ENCODE measurements around the gene ENOX1.
A peak's percentile ranks its signal among the peaks of the same experiment; 100 is the strongest.

The ENOX1 gene

DNA sequence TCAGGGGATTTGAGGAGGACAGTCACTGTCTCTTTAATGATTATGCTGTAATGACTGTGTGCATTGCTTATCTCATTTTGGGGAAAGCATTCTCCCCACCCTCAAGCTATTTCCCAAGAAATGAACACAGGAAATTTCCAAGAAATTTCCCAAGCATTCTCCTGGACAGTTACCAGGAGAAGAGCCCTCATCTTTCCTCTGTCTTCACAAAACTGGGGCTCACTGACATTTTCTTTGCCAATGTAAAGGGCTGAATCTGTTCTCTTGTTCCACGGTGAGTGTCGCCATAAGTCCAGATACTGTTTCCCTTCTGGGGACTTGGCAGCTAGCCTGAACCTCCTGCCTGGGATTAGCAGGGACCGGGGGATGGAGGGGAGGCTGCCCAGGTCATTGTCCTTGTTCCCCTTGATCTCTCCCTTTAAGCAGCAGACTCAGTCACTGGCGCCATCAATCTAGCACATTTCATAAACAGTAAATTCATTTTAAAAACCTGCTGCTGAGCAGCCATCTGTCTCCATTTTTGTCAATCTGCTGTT lies 590.6 kb downstream of the ENOX1 start:
- TF ChIP-seq ZFX (IDR thresholded peaks at IDR 0.05): no peak
- TF ChIP-seq, protein P1, sequence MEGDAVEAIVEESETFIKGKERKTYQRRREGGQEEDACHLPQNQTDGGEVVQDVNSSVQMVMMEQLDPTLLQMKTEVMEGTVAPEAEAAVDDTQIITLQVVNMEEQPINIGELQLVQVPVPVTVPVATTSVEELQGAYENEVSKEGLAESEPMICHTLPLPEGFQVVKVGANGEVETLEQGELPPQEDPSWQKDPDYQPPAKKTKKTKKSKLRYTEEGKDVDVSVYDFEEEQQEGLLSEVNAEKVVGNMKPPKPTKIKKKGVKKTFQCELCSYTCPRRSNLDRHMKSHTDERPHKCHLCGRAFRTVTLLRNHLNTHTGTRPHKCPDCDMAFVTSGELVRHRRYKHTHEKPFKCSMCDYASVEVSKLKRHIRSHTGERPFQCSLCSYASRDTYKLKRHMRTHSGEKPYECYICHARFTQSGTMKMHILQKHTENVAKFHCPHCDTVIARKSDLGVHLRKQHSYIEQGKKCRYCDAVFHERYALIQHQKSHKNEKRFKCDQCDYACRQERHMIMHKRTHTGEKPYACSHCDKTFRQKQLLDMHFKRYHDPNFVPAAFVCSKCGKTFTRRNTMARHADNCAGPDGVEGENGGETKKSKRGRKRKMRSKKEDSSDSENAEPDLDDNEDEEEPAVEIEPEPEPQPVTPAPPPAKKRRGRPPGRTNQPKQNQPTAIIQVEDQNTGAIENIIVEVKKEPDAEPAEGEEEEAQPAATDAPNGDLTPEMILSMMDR (conservative IDR thresholded peaks at IDR 0.05): no peak
- no peak overlapping the region for H3K27ac ChIP-seq

- TF ChIP-seq ZFX (IDR thresholded peaks at IDR 0.05): no peak
- TF ChIP-seq, protein P1 (conservative IDR thresholded peaks at IDR 0.05): peak; percentile 30
Measured at GRCh38 chr13:43195551-43195950, 591.2 kb downstream of the ENOX1 start.

GRCh38 chr13:43195112-43195511 lies 591.7 kb downstream of the ENOX1 start:
- no peak overlapping the region for H3K27ac ChIP-seq
- no peak for TF ChIP-seq ZFX (IDR thresholded peaks at IDR 0.05)
- TF ChIP-seq, protein P1 (conservative IDR thresholded peaks at IDR 0.05): no peak

More at GRCh38 chr13:43195551-43195950, 591.2 kb downstream of the ENOX1 start:
- H3K27ac ChIP-seq: no peak overlapping the region

GRCh38 chr13:43193789-43194420 lies 592.9 kb downstream of the ENOX1 start:
- H3K27ac ChIP-seq: no peak overlapping the region
- no peak for TF ChIP-seq ZFX (IDR thresholded peaks at IDR 0.05)
- TF ChIP-seq, protein P1 (conservative IDR thresholded peaks at IDR 0.05): no peak

GRCh38 chr13:43191546-43191945 lies 595.2 kb downstream of the ENOX1 start:
- TF ChIP-seq, protein P1 (conservative IDR thresholded peaks at IDR 0.05): no peak
- no peak for TF ChIP-seq ZFX (IDR thresholded peaks at IDR 0.05)

DNA sequence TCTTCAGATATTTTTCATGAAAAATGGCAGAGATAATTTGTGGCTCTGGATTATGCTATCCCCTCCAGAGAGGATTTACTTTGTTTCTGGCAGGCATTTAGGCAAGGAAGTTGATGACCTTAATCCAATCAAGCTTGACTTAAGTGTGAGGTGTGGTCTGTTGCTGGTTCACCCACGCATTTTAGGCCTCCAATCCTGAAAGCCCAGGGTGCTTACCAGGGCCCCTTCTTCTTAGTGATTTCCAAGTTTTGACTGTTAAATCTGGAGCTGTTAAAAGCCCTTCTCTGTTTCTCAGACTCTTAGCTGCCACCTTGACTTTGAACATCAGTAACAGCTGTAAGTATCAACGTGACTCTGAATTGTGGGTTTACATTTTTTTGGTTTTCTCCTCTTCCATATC lies 601.5 kb downstream of the ENOX1 start:
- TF ChIP-seq, protein P1 (conservative IDR thresholded peaks at IDR 0.05): no peak
- no peak for TF ChIP-seq ZFX (IDR thresholded peaks at IDR 0.05)
- H3K27ac ChIP-seq: no peak overlapping the region

More at GRCh38 chr13:43191546-43191945, 595.2 kb downstream of the ENOX1 start:
- no peak overlapping the region for H3K27ac ChIP-seq

GRCh38 chr13:43180837-43181236 lies 605.9 kb downstream of the ENOX1 start:
- H3K27ac ChIP-seq: no peak overlapping the region
- no peak for TF ChIP-seq ZFX (IDR thresholded peaks at IDR 0.05)
- TF ChIP-seq, protein P1 (conservative IDR thresholded peaks at IDR 0.05): no peak

All from C4-2B (cell line).